NCI-H1105 (cell line): ENCODE results near the gene DKK2.

Experiments
- DNase-seq: peaks from one replicate; lab custom pipeline; 2025; lab: John Stamatoyannopoulos, UW

Gene DKK2

GRCh38 chr4:107035819-107036583 lies at the start of gene DKK2:
Gene DKK2, minus strand, starts transcription at chr4:107036313. Its CDS starts 722 bp downstream, at chr4:107035591.
- DNase-seq, result no peak

- DNase-seq, result no peak
These were observed 41.1 kb upstream of the DKK2 start for GRCh38 chr4:107077192-107077591.

- no peak for DNase-seq
These were observed 37.0 kb upstream of the DKK2 start for GRCh38 chr4:107072836-107073736.

GRCh38 chr4:107071108-107071507 lies 35.0 kb upstream of the DKK2 start:
- DNase-seq, result no peak

- DNase-seq, result no peak
These were observed 32.9 kb upstream of the DKK2 start for GRCh38 chr4:107069049-107069448.

- DNase-seq, result no peak
These were observed 32.0 kb upstream of the DKK2 start for GRCh38 chr4:107068116-107068515.

- DNase-seq, result no peak
These were observed 30.5 kb upstream of the DKK2 start for GRCh38 chr4:107066621-107067020.

- no peak for DNase-seq
These were observed 29.1 kb upstream of the DKK2 start for GRCh38 chr4:107065201-107065600.

GRCh38 chr4:107060388-107060787 lies 24.3 kb upstream of the DKK2 start:
- no peak for DNase-seq

GRCh38 chr4:107058828-107059227 lies 22.7 kb upstream of the DKK2 start:
- DNase-seq, result no peak

GRCh38 chr4:107050525-107051135 lies 14.5 kb upstream of the DKK2 start:
- no peak for DNase-seq

GRCh38 chr4:107046261-107046660 lies 10.1 kb upstream of the DKK2 start:
- no peak for DNase-seq

GRCh38 chr4:107044170-107044569 lies 8.1 kb upstream of the DKK2 start:
- DNase-seq, result no peak

- no peak for DNase-seq
These were observed 1.1 kb upstream of the DKK2 start for GRCh38 chr4:107037199-107037584.

- no peak for DNase-seq
These were observed 578 bp upstream of the DKK2 start for GRCh38 chr4:107036584-107037198.

GRCh38 chr4:107034996-107035818 lies 906 bp downstream of the DKK2 start:
- peak; percentile 8 for DNase-seq

- DNase-seq, result peak; percentile 32
These were observed 1.8 kb downstream of the DKK2 start for GRCh38 chr4:107034091-107034995.

- DNase-seq, result no peak
These were observed 8.7 kb downstream of the DKK2 start for GRCh38 chr4:107027379-107027778.

GRCh38 chr4:107018344-107018735 lies 17.8 kb downstream of the DKK2 start:
- no peak for DNase-seq
